Ishikawa (cell line): Measurements from ENCODE around the gene FAF2.

ENCODE experiments used
- CEBPB ChIP-seq: IDR thresholded peaks from 2 replicates; pipeline ENCODE4 v1.6.1; 2012
- CREB1 ChIP-seq: IDR thresholded peaks from 2 replicates; pipeline ENCODE4 v1.6.1; 2012; ENCODE audit warnings: low read depth
- EGR1 ChIP-seq: IDR thresholded peaks from 2 replicates; pipeline ENCODE4 v1.6.1; 2012
- EP300 ChIP-seq: IDR thresholded peaks from 2 replicates; pipeline ENCODE4 v1.6.1; 2012; ENCODE audit warnings: borderline replicate concordance
- FOXM1 ChIP-seq: IDR thresholded peaks from 2 replicates; pipeline ENCODE4 v1.6.1; 2012; ENCODE audit warnings: low read depth, borderline replicate concordance
- MAX ChIP-seq: IDR thresholded peaks from 2 replicates; pipeline ENCODE4 v1.6.1; 2012
- NFIC ChIP-seq: IDR thresholded peaks from 2 replicates; pipeline ENCODE4 v1.6.1; 2012
- RAD21 ChIP-seq: IDR thresholded peaks from 2 replicates; pipeline ENCODE4 v1.6.1; 2012; ENCODE audit warnings: low read depth
- TAF1 ChIP-seq: IDR thresholded peaks from 2 replicates; pipeline ENCODE4 v1.6.1; 2012; ENCODE audit warnings: low read depth, mild to moderate bottlenecking
- TCF12 ChIP-seq: IDR thresholded peaks from 2 replicates; pipeline ENCODE4 v1.6.1; 2012; ENCODE audit warnings: low read depth
- TEAD4 ChIP-seq: IDR thresholded peaks from 2 replicates; pipeline ENCODE4 v1.6.1; 2012
- YY1 ChIP-seq: IDR thresholded peaks from 2 replicates; pipeline ENCODE4 v1.6.1; 2012; ENCODE audit warnings: low read depth
- ZBTB7A ChIP-seq: IDR thresholded peaks from 2 replicates; pipeline ENCODE4 v1.6.1; 2012; ENCODE audit warnings: low read depth
- TF ChIP-seq, protein P1 (sequence below): IDR thresholded peaks from 2 replicates; pipeline ENCODE4 v1.6.1; 2012
- TF ChIP-seq, protein P2 (sequence below): IDR thresholded peaks from 2 replicates; pipeline ENCODE4 v1.6.1; 2012; ENCODE audit warnings: low read depth, mild to moderate bottlenecking

FAF2 gene

DNA sequence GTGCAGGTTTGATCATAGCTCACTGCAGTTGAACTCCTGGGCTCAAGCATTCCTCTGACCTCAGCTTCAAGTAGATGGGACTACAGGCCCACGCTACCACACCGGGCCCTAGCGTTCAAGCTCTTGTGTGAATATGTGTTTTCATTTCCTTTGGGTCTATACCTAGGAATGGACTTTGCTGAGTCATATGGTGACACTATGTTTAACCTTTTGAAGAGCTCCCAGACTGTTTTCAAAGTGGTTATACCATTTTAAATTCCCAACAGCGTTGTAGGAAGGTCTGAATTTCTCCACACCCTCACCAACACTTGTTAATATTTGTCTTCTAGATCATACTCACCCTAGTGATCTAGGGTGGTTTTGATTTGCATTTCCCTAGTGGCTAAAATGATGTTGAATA is 33.5 kb downstream of the FAF2 start:
- TF ChIP-seq TAF1 = no peak
- no peak for TF ChIP-seq EGR1
- TF ChIP-seq CEBPB = no peak
- TF ChIP-seq MAX = no peak
- no peak for TF ChIP-seq TEAD4
- no peak for TF ChIP-seq RAD21
- TF ChIP-seq NFIC = no peak
- no peak for TF ChIP-seq CREB1
- no peak for TF ChIP-seq TCF12
- no peak for TF ChIP-seq ZBTB7A
- TF ChIP-seq, protein P1, sequence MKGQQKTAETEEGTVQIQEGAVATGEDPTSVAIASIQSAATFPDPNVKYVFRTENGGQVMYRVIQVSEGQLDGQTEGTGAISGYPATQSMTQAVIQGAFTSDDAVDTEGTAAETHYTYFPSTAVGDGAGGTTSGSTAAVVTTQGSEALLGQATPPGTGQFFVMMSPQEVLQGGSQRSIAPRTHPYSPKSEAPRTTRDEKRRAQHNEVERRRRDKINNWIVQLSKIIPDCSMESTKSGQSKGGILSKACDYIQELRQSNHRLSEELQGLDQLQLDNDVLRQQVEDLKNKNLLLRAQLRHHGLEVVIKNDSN = no peak
- no peak for TF ChIP-seq FOXM1
- TF ChIP-seq, protein P2, sequence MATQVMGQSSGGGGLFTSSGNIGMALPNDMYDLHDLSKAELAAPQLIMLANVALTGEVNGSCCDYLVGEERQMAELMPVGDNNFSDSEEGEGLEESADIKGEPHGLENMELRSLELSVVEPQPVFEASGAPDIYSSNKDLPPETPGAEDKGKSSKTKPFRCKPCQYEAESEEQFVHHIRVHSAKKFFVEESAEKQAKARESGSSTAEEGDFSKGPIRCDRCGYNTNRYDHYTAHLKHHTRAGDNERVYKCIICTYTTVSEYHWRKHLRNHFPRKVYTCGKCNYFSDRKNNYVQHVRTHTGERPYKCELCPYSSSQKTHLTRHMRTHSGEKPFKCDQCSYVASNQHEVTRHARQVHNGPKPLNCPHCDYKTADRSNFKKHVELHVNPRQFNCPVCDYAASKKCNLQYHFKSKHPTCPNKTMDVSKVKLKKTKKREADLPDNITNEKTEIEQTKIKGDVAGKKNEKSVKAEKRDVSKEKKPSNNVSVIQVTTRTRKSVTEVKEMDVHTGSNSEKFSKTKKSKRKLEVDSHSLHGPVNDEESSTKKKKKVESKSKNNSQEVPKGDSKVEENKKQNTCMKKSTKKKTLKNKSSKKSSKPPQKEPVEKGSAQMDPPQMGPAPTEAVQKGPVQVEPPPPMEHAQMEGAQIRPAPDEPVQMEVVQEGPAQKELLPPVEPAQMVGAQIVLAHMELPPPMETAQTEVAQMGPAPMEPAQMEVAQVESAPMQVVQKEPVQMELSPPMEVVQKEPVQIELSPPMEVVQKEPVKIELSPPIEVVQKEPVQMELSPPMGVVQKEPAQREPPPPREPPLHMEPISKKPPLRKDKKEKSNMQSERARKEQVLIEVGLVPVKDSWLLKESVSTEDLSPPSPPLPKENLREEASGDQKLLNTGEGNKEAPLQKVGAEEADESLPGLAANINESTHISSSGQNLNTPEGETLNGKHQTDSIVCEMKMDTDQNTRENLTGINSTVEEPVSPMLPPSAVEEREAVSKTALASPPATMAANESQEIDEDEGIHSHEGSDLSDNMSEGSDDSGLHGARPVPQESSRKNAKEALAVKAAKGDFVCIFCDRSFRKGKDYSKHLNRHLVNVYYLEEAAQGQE = no peak
- no peak for TF ChIP-seq YY1
- TF ChIP-seq EP300 = no peak

- TF ChIP-seq EP300 = no peak
- no peak for TF ChIP-seq NFIC
- TF ChIP-seq CEBPB = no peak
- no peak for TF ChIP-seq CREB1
- no peak for TF ChIP-seq RAD21
- TF ChIP-seq FOXM1 = no peak
- TF ChIP-seq TCF12 = no peak
- TF ChIP-seq MAX = no peak
- TF ChIP-seq TEAD4 = no peak
- TF ChIP-seq, protein P1 = no peak
- TF ChIP-seq, protein P2 = no peak
- no peak for TF ChIP-seq EGR1
- no peak for TF ChIP-seq TAF1
- TF ChIP-seq ZBTB7A = no peak
- no peak for TF ChIP-seq YY1
Observed at GRCh38 chr5:176485176-176485575, 37.0 kb downstream of the FAF2 start.

GRCh38 chr5:176486189-176486757 is 38.1 kb downstream of the FAF2 start:
- TF ChIP-seq RAD21 (no peak), TEAD4 (no peak), YY1 (no peak), EP300 (no peak), TCF12 (no peak), ZBTB7A (no peak), FOXM1 (no peak), NFIC (no peak), CREB1 (no peak), MAX (no peak), CEBPB (no peak), TAF1 (no peak), EGR1 (no peak)
- TF ChIP-seq, protein P2 = no peak
- TF ChIP-seq, protein P1 = no peak

GRCh38 chr5:176489077-176489476 is 40.9 kb downstream of the FAF2 start:
- TF ChIP-seq EP300 (no peak), NFIC (no peak), RAD21 (no peak), TEAD4 (no peak), TAF1 (no peak), FOXM1 (no peak), CEBPB (no peak), TCF12 (no peak), ZBTB7A (no peak), YY1 (no peak), EGR1 (no peak), MAX (no peak), CREB1 (no peak)
- TF ChIP-seq, protein P1 = no peak
- TF ChIP-seq, protein P2 = no peak
